ENCODE results near the gene BLM. TPM values are rescaled to one million over a fixed set of nuclear protein-coding genes. Genes with fewer than 3 reads are reported as not detected.

BLM gene
- total and polyA plus RNA-seq, 8 donors = 1.1 to 10.5 (median 2.6) TPM

DNA sequence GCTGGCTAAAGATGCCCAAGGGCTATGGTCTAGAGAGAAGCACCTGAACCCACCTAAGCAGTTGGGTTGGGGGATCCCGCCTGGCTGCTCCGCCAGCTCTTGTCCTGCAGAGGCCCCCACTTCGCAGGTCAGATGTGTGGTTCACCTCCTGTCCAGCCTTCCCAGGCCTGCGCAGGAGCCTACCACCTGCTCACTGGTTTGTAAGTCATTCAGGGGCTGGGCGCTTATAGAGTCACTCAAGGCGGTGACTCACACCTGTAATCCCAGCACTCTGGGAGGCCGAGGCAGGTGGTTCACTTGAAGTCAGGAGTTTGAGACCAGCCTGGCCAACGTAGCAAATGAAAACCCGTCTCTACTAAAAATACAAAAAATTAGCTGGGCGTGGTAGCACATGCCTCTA, 147.4 kb downstream of the BLM start:
- H3K27me3 ChIP-seq = no peaks in the 10 kb centered on the region
- H3K36me3 ChIP-seq = no peaks in the 10 kb centered on the region
- no peaks in the 10 kb centered on the region for H3K9me3 ChIP-seq
- 89 to 95% (median 91%) methylated on average over 7 to 10 of the region's 10 CpGs for WGBS, 5 donors
- TF ChIP-seq POLR2A (IDR thresholded peaks at IDR 0.05) (no peak), EP300 (IDR thresholded peaks at IDR 0.05) (no peak), POLR2AphosphoS5 (IDR thresholded peaks at IDR 0.05) (no peak)
- TF ChIP-seq, protein P1, sequence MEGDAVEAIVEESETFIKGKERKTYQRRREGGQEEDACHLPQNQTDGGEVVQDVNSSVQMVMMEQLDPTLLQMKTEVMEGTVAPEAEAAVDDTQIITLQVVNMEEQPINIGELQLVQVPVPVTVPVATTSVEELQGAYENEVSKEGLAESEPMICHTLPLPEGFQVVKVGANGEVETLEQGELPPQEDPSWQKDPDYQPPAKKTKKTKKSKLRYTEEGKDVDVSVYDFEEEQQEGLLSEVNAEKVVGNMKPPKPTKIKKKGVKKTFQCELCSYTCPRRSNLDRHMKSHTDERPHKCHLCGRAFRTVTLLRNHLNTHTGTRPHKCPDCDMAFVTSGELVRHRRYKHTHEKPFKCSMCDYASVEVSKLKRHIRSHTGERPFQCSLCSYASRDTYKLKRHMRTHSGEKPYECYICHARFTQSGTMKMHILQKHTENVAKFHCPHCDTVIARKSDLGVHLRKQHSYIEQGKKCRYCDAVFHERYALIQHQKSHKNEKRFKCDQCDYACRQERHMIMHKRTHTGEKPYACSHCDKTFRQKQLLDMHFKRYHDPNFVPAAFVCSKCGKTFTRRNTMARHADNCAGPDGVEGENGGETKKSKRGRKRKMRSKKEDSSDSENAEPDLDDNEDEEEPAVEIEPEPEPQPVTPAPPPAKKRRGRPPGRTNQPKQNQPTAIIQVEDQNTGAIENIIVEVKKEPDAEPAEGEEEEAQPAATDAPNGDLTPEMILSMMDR (IDR thresholded peaks at IDR 0.05) = no peak
- peaks cover 6 to 28% (median 9%) of the 10 kb centered on the region in 4 donors for H3K4me1 ChIP-seq
- intact Hi-C loops (cut with DNase I; ENCODE audit: low total_unique reads) = no loop called here
- DNase-seq = no peak
- H3K4me3 ChIP-seq = no peak overlapping the region
- no peak overlapping the region for H3K27ac ChIP-seq

DNA sequence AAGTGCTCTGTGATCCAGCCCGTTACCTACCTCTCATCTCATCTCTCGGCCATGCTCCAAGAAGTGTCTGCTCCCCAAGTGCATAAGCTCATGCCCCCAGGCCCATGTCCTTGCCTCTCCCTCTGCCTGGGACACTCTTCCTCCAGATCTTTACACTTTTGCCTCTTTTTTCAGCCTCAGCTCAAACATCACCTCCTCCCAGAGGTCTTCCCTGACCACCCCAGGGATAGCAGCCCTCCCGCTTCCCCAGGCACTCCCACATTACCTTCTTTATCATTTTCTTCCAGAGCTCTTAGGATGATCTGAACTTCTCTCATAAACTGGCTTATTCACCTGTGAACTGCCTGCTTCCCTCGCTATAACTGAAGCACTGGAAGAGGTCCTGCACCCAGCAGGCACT, 148.6 kb downstream of the BLM start:
- H3K27ac ChIP-seq = no peak overlapping the region
- no peak overlapping the region for H3K4me3 ChIP-seq
- no peaks in the 10 kb centered on the region for H3K9me3 ChIP-seq
- no peaks in the 10 kb centered on the region for H3K27me3 ChIP-seq
- H3K4me1 ChIP-seq = peaks cover 18 to 30% (median 21%) of the 10 kb centered on the region in 4 donors
- DNase-seq = no peak
- no peaks in the 10 kb centered on the region for H3K36me3 ChIP-seq
- WGBS, 5 donors = 86 to 92% (median 89%) methylated on average over 4 of the region's 4 CpGs
- intact Hi-C loops (cut with DNase I; ENCODE audit: low total_unique reads) = no loop called here
- TF ChIP-seq EP300 (IDR thresholded peaks at IDR 0.05) (no peak), POLR2A (IDR thresholded peaks at IDR 0.05) (no peak), POLR2AphosphoS5 (IDR thresholded peaks at IDR 0.05) (no peak)
- TF ChIP-seq, protein P1 (IDR thresholded peaks at IDR 0.05) = no peak

Small RNA genes within 50 kb of the gene (small RNA-seq; reads per million reads assigned to genes)
- gene RF00093 (0 reads per million in 4 donors), gene RN7SL363P (0 reads per million in 4 donors)

Other genes with a start within 250 kb of the BLM start
- gene CRTC3, start 187.4 kb upstream of the BLM start, total RNA-seq = 10 to 100 TPM; 11.0 to 47.7 (median 44.6) TPM
- gene CRTC3, start 187.4 kb upstream of the BLM start, polyA plus RNA-seq = 1 to 10 TPM; 8.2 to 8.9 (median 8.6) TPM
- gene FURIN, start 151.2 kb downstream of the BLM start, total RNA-seq = 10 to 100 TPM; 32.7 to 81.1 (median 56.4) TPM
- 10 to 100 TPM; 13.7 to 26.3 (median 21.0) TPM for gene FURIN, start 151.2 kb downstream of the BLM start, polyA plus RNA-seq
- 10 to 100 TPM; 13.8 to 49.1 (median 25.1) TPM for gene FES, start 167.2 kb downstream of the BLM start, total RNA-seq
- gene FES, start 167.2 kb downstream of the BLM start, polyA plus RNA-seq = 10 to 100 TPM in 1 of 3 donors, 1 to 10 TPM in 2; 8.0 to 11.8 (median 8.9) TPM
- 100 to 1,000 TPM in 3 of 5 donors, 10 to 100 TPM in 2; 30.5 to 286 (median 201) TPM for gene MAN2A2, start 186.0 kb downstream of the BLM start, total RNA-seq
- 10 to 100 TPM in 2 of 3 donors, 1 to 10 TPM in 1; 2.9 to 16.4 (median 16.0) TPM for gene MAN2A2, start 186.0 kb downstream of the BLM start, polyA plus RNA-seq
- gene HDDC3, start 215.2 kb downstream of the BLM start, total RNA-seq = 10 to 100 TPM in 3 of 5 donors, not detected in 2; 12.1 to 19.6 (median 12.1) TPM
- gene HDDC3, start 215.2 kb downstream of the BLM start, polyA plus RNA-seq = 10 to 100 TPM; 18.8 to 22.1 (median 19.8) TPM
- 10 to 100 TPM; 28.0 to 63.8 (median 45.0) TPM for gene UNC45A, start 217.9 kb downstream of the BLM start, total RNA-seq
- 10 to 100 TPM; 35.7 to 62.7 (median 40.9) TPM for gene UNC45A, start 217.9 kb downstream of the BLM start, polyA plus RNA-seq
- 10 to 100 TPM in 2 of 5 donors, 1 to 10 TPM in 3; 2.2 to 98.5 (median 8.8) TPM for gene RCCD1, start 237.5 kb downstream of the BLM start, total RNA-seq
- gene RCCD1, start 237.5 kb downstream of the BLM start, polyA plus RNA-seq = 10 to 100 TPM in 1 of 3 donors, 1 to 10 TPM in 2; 6.1 to 11.3 (median 6.7) TPM